Glutamatergic neuron (in vitro differentiated cells): ENCODE data around the gene CDC14B. TPM values are rescaled to one million over a fixed set of nuclear protein-coding genes. Genes with fewer than 3 reads are reported as not detected.

Source experiments
- DNase-seq: peaks from one replicate; pipeline ENCODE4 v3.0.0; 2022
- H3K27ac Mint-ChIP-seq: one replicate; pipeline ENCODE4 v1.8.0; 2020; ENCODE audit warnings: mild to moderate bottlenecking, mixed read lengths, inconsistent platforms; ENCODE audit not compliant: unreplicated experiment
- H3K27me3 Mint-ChIP-seq: one replicate; pipeline ENCODE4 v1.8.0; 2020; ENCODE audit warnings: mild to moderate bottlenecking, moderate library complexity, mixed read lengths, inconsistent platforms; ENCODE audit not compliant: unreplicated experiment
- H3K36me3 Mint-ChIP-seq: one replicate; pipeline ENCODE4 v1.8.0; 2020; ENCODE audit warnings: mild to moderate bottlenecking, mixed read lengths, inconsistent platforms; ENCODE audit not compliant: unreplicated experiment
- H3K4me1 Mint-ChIP-seq: one replicate; pipeline ENCODE4 v1.8.0; 2020; ENCODE audit warnings: mild to moderate bottlenecking, low read depth, mixed read lengths, inconsistent platforms; ENCODE audit not compliant: unreplicated experiment
- H3K4me3 Mint-ChIP-seq: one replicate; pipeline ENCODE4 v1.8.0; 2020; ENCODE audit warnings: mild to moderate bottlenecking, mixed read lengths, inconsistent platforms; ENCODE audit not compliant: unreplicated experiment
- H3K9me3 Mint-ChIP-seq: one replicate; pipeline ENCODE4 v1.8.0; 2020; ENCODE audit warnings: mild to moderate bottlenecking, moderate library complexity, mixed read lengths, inconsistent platforms; ENCODE audit not compliant: unreplicated experiment
- CTCF ChIP-seq: fragments of 200-600 bp; sonication (generic); IDR thresholded peaks from one replicate; pipeline ENCODE4 v1.5.0; 2021; ENCODE audit not compliant: partially characterized antibody, unreplicated experiment
- total RNA-seq: library from RNA; stranded (reverse); fragmentation: NEBNext Ultra II Directional; extraction: Animal tissue kit (Norgen Biotek cat#: 25700); gene quantifications from one replicate; pipeline ENCODE4 v1.2.1, GENCODE V29; 2021; ENCODE audit not compliant: unreplicated experiment

The CDC14B gene
- total RNA-seq, 1 donor from 2014 or later = 9.2 TPM

GRCh38 chr9:96486386-96487028 lies 133.1 kb downstream of the CDC14B start:
- H3K4me3 Mint-ChIP-seq = no peak overlapping the region
- H3K36me3 Mint-ChIP-seq = peaks cover 7% of the 10 kb centered on the region
- no peak overlapping the region for H3K27ac Mint-ChIP-seq
- no peak for TF ChIP-seq CTCF
- peak; percentile 32 for DNase-seq
- no peaks in the 10 kb centered on the region for H3K9me3 Mint-ChIP-seq
- H3K27me3 Mint-ChIP-seq = peaks cover 2% of the 10 kb centered on the region
- H3K4me1 Mint-ChIP-seq = no peaks in the 10 kb centered on the region

GRCh38 chr9:96485280-96485679 lies 134.4 kb downstream of the CDC14B start:
- peaks cover 2% of the 10 kb centered on the region for H3K27me3 Mint-ChIP-seq
- no peak for DNase-seq
- no peak overlapping the region for H3K27ac Mint-ChIP-seq
- H3K9me3 Mint-ChIP-seq = no peaks in the 10 kb centered on the region
- H3K36me3 Mint-ChIP-seq = peaks cover 7% of the 10 kb centered on the region
- no peaks in the 10 kb centered on the region for H3K4me1 Mint-ChIP-seq
- no peak overlapping the region for H3K4me3 Mint-ChIP-seq
- no peak for TF ChIP-seq CTCF

GRCh38 chr9:96484521-96484931 lies 135.1 kb downstream of the CDC14B start:
- H3K4me1 Mint-ChIP-seq = no peaks in the 10 kb centered on the region
- TF ChIP-seq CTCF = no peak
- H3K9me3 Mint-ChIP-seq = no peaks in the 10 kb centered on the region
- no peak overlapping the region for H3K4me3 Mint-ChIP-seq
- H3K27ac Mint-ChIP-seq = no peak overlapping the region
- no peak for DNase-seq
- H3K36me3 Mint-ChIP-seq = peaks cover 7% of the 10 kb centered on the region
- no peaks in the 10 kb centered on the region for H3K27me3 Mint-ChIP-seq

GRCh38 chr9:96483733-96484390 lies 135.8 kb downstream of the CDC14B start:
- Mint-ChIP-seq H3K4me1 (no peaks in the 10 kb centered on the region), H3K9me3 (no peaks in the 10 kb centered on the region), H3K36me3 (peaks cover 7% of the 10 kb centered on the region), H3K27me3 (no peaks in the 10 kb centered on the region), H3K4me3 (no peak overlapping the region), H3K27ac (no peak overlapping the region)
- DNase-seq = no peak
- TF ChIP-seq CTCF = no peak

- no peak overlapping the region for H3K27ac Mint-ChIP-seq
- TF ChIP-seq CTCF = no peak
- H3K36me3 Mint-ChIP-seq = peaks cover 7% of the 10 kb centered on the region
- no peak overlapping the region for H3K4me3 Mint-ChIP-seq
- no peak for DNase-seq
- no peaks in the 10 kb centered on the region for H3K27me3 Mint-ChIP-seq
- no peaks in the 10 kb centered on the region for H3K9me3 Mint-ChIP-seq
- no peaks in the 10 kb centered on the region for H3K4me1 Mint-ChIP-seq
Observed at GRCh38 chr9:96483197-96483596, 136.4 kb downstream of the CDC14B start.
